ENCODE results near the gene LMTK2.

- TF ChIP-seq CTCF (IDR thresholded peaks at IDR 0.05) (no peak), POLR2A (IDR thresholded peaks at IDR 0.05) (no peak)
These were observed 19.9 kb downstream of the LMTK2 start for GRCh38 chr7:98126311-98127142.

Data from sigmoid colon (tissue), 3 donors.